Naive thymus-derived CD4-positive, alpha-beta T cell (primary cell): Measurements from ENCODE around the gene IGDCC3. TPM values are rescaled to one million over a fixed set of nuclear protein-coding genes. Genes with fewer than 3 reads are reported as not detected.

ENCODE experiments used
- ATAC-seq: fragments of 150-1000 bp; cut with Tn5 transposase; 2 replicates; pipeline ENCODE4 v1.10.0; 2021; ENCODE audit warnings: mild to moderate bottlenecking, moderate library complexity
- CTCF ChIA-PET: fragments of 350-600 bp; sonication (Branson Sonifier 250); formaldehyde crosslinking; loops from one replicate; lab custom pipeline; 2021; ENCODE audit warnings: antibody characterized with exemption; lab: Charles Lee
- POLR2A ChIA-PET: fragments of 350-600 bp; sonication (Branson Sonifier 250); formaldehyde crosslinking; loops from one replicate; lab custom pipeline; 2021; ENCODE audit warnings: antibody characterized with exemption, inconsistent platforms; lab: Charles Lee
- DNase-seq, 9 donors: peaks; one replicate each; pipeline versions ENCODE4 v3.0.0 to v3.0.0-alpha.2; 2020 to 2022; ENCODE audit warnings: mixed read lengths in 1 of 9
- H3K27ac ChIP-seq: one replicate; pipeline ENCODE4 v1.7.0; 2013; ENCODE audit warnings: mild to moderate bottlenecking, low read depth, low read length, moderate library complexity
- H3K27me3 ChIP-seq, 2 donors: one replicate each; pipeline ENCODE4 v1.7.0; 2013; ENCODE audit warnings: low read length in 2 of 2, mild to moderate bottlenecking in 2 of 2, moderate library complexity in 2 of 2; ENCODE audit not compliant: control insufficient read depth in 2 of 2, insufficient read depth in 2 of 2
- H3K36me3 ChIP-seq, 3 experiments: 1 replicate in 2 of 3; 2 replicates in 1 of 3; pipeline ENCODE4 v1.7.0; 2013; ENCODE audit warnings: low read length in 3 of 3, mild to moderate bottlenecking in 3 of 3, moderate library complexity in 1 of 3; ENCODE audit not compliant: insufficient read depth in 3 of 3, control insufficient read depth in 2 of 3
- H3K4me1 ChIP-seq, 2 donors: one replicate each; pipeline ENCODE4 v1.7.0; 2013; ENCODE audit warnings: low read length in 2 of 2, mild to moderate bottlenecking in 2 of 2, moderate library complexity in 1 of 2; ENCODE audit not compliant: control insufficient read depth in 2 of 2, insufficient read depth in 2 of 2
- H3K4me3 ChIP-seq: 2 replicates; pipeline ENCODE4 v1.7.0; 2013; ENCODE audit warnings: mild to moderate bottlenecking, low read length
- H3K9me3 ChIP-seq, 3 experiments: 1 replicate in 2 of 3; 2 replicates in 1 of 3; pipeline ENCODE4 v1.7.0; 2013; ENCODE audit warnings: low read length in 3 of 3; ENCODE audit not compliant: control insufficient read depth in 2 of 3
- H3K27ac Mint-ChIP-seq, 9 donors: one replicate each; pipeline ENCODE4 v1.8.0; 2020 to 2022; ENCODE audit warnings: mixed read lengths in 9 of 9, mild to moderate bottlenecking in 8 of 9, moderate library complexity in 5 of 9, inconsistent platforms in 2 of 9
- H3K27me3 Mint-ChIP-seq, 5 donors: one replicate each; pipeline ENCODE4 v1.8.0; 2021 to 2022; ENCODE audit warnings: mixed read lengths in 5 of 5, mild to moderate bottlenecking in 1 of 5
- H3K36me3 Mint-ChIP-seq, 5 donors: one replicate each; pipeline ENCODE4 v1.8.0; 2020 to 2022; ENCODE audit warnings: mixed read lengths in 5 of 5, mild to moderate bottlenecking in 3 of 5, inconsistent platforms in 1 of 5
- H3K4me1 Mint-ChIP-seq, 7 donors: one replicate each; pipeline ENCODE4 v1.8.0; 2020 to 2022; ENCODE audit warnings: mixed read lengths in 7 of 7, mild to moderate bottlenecking in 3 of 7, inconsistent platforms in 1 of 7
- H3K4me3 Mint-ChIP-seq, 10 donors: one replicate each; pipeline ENCODE4 v1.8.0; 2020 to 2022; ENCODE audit warnings: mild to moderate bottlenecking in 10 of 10, mixed read lengths in 10 of 10, moderate library complexity in 6 of 10, inconsistent platforms in 2 of 10
- H3K9me3 Mint-ChIP-seq, 11 donors: one replicate each; pipeline ENCODE4 v1.8.0; 2020 to 2022; ENCODE audit warnings: mixed read lengths in 11 of 11, mild to moderate bottlenecking in 4 of 11, inconsistent platforms in 1 of 11, moderate library complexity in 1 of 11
- intact Hi-C, 2 donors: fragments of 100-400 bp; cut with micrococcal nuclease; formaldehyde crosslinking; loops; one replicate each; pipeline ENCODE4 v1.15.1; 2023
- polyA plus RNA-seq, 2 donors: library from polyadenylated mRNA; unstranded; fragments of 300-500 nt; fragmentation: Illumina TruSeq; gene quantifications; one replicate each; pipeline ENCODE4 v1.2.3, GENCODE V29; 2021
- total RNA-seq, 6 experiments: library from RNA in 5 of 6; stranded (reverse) in 5 of 6; gene quantifications; 1 replicate in 5 of 6; 2 replicates in 1 of 6; pipeline ENCODE4 v1.2.3 and lab custom pipeline; 2021 to 2026

Gene IGDCC3
- total and polyA plus RNA-seq, 7 experiments from 2014 or later, result not detected

GRCh38 chr15:65287520-65287855, 90.3 kb downstream of the IGDCC3 start:
- peaks cover 0 to 9% (median 8%) of the 10 kb centered on the region in 5 donors for H3K36me3 Mint-ChIP-seq
- Histone ChIP-seq H3K27me3 (no peaks in the 10 kb centered on the region), H3K4me3 (peak overlapping the region; percentile 68), H3K9me3 (no peaks in the 10 kb centered on the region), H3K27ac (peak overlapping the region; percentile 87), H3K36me3 (peaks cover 0 to 5% (median 0%) of the 10 kb centered on the region in 3 experiments), H3K4me1 (peaks cover 15 to 18% of the 10 kb centered on the region in 2 donors)
- ATAC-seq, result no peak
- H3K27ac Mint-ChIP-seq, result peak overlapping the region; percentile 76 to 94 (median 87)
- DNase-seq, result no peak
- peaks cover 25 to 54% (median 36%) of the 10 kb centered on the region in 7 donors for H3K4me1 Mint-ChIP-seq
- POLR2A ChIA-PET, result interaction anchor here (0.6 to 3.7 kb wide), 14 partner anchors 8 to 168 kb away, joined by 3 to 52 read pairs (median 6); partner anchors contain the start of genes CLPX, RNU5A-1 and RNU5B-1
- CTCF ChIA-PET, result interaction anchor here (1.0 to 2.9 kb wide), 3 partner anchors 10 to 12 kb away, joined by 3 to 9 read pairs (median 7); no protein-coding TSS in a partner anchor
- intact Hi-C loops, result loop anchor here (1.0 to 5.0 kb wide), 6 partner anchors 8 to 1195 kb away; partner anchors contain the start of genes CIAO2A (in 1 of the 2), INTS14 (in 1 of the 2), PDCD7 (in 1 of the 2) and PLEKHO2 (in 1 of the 2)
- peak overlapping the region; percentile 70 to 92 (median 90) for H3K4me3 Mint-ChIP-seq
- peaks cover 0 to 2% (median 0%) of the 10 kb centered on the region in 11 donors for H3K9me3 Mint-ChIP-seq
- H3K27me3 Mint-ChIP-seq, result no peaks in the 10 kb centered on the region

- H3K27ac ChIP-seq, result peak within 1 kb of the TSS; percentile 87
- no peaks in the 10 kb centered on the region for H3K9me3 ChIP-seq
- Mint-ChIP-seq H3K27ac (peak within 1 kb of the TSS; percentile 76 to 94 (median 87)), H3K4me3 (peak within 1 kb of the TSS; percentile 70 to 92 (median 90)), H3K36me3 (peaks cover 0 to 12% (median 9%) of the 10 kb centered on the region in 5 donors), H3K9me3 (peaks cover 0 to 2% (median 0%) of the 10 kb centered on the region in 11 donors), H3K4me1 (peaks cover 30 to 60% (median 41%) of the 10 kb centered on the region in 7 donors), H3K27me3 (no peaks in the 10 kb centered on the region)
- ChIA-PET POLR2A (interaction anchor here (0.6 to 3.7 kb wide), 22 partner anchors 8 to 1070 kb away, joined by 3 to 52 read pairs (median 4); partner anchors contain the start of genes CLPX, PDCD7, RAB11A and RNU5A-1), CTCF (interaction anchor here (0.6 to 2.9 kb wide), 5 partner anchors 9 to 600 kb away, joined by 3 to 9 read pairs (median 7); no protein-coding TSS in a partner anchor)
- peak; percentile 85 to 95 (median 87) for DNase-seq
- H3K4me1 ChIP-seq, result peaks cover 15 to 18% of the 10 kb centered on the region in 2 donors
- peak within 1 kb of the TSS; percentile 68 for H3K4me3 ChIP-seq
- intact Hi-C loops, result loop anchor here (1.0 to 5.0 kb wide), 10 partner anchors 8 to 1195 kb away; partner anchors contain the start of genes CLPX (in 2 of the 2), RNU5B-1 (in 2 of the 2), CIAO2A (in 1 of the 2) and INTS14 (in 1 of the 2)
- peaks cover 0 to 5% (median 0%) of the 10 kb centered on the region in 3 experiments for H3K36me3 ChIP-seq
- ATAC-seq, result peak; percentile 97
- no peaks in the 10 kb centered on the region for H3K27me3 ChIP-seq
Observed at GRCh38 chr15:65286704-65287519, 90.9 kb downstream of the IGDCC3 start, which contains the start of gene PARP16. Gene PARP16 (minus strand): TSS chr15:65286883. CDS start chr15:65286426, 457 bp downstream.

DNA sequence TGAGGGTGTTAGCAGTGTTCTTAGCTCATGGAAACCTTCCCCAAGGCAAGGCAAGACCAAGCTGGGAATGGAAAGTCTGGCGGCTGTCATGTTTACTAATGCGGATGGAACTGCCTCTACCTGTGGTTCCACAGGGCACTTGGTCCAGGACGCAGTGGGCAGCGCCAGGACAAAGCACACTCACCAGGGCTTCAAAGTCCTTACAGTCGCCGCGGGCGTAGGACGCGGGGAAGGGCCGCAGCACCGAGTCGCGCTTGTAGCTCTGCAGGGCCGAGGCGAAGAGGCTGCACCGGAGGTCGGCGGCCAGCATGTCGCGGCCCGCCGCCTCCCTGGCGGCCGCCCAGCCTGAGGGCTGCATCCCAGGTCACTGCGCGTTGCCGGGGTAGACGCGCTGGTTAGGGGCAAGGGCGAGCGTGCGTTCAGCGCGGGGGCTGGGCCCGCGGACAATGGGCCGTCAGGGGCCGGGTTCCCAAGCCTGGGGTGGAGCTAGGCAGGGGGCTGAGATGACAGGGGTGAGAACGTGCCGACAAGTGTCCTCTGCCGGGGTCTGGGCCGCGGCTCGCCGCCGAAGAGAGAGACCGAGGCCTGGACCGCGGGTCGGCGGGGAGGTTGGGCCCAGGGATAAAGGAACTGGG, 91.6 kb downstream of the IGDCC3 start:
- Mint-ChIP-seq H3K36me3 (peaks cover 0 to 12% (median 9%) of the 10 kb centered on the region in 5 donors), H3K4me1 (peaks cover 30 to 65% (median 41%) of the 10 kb centered on the region in 7 donors), H3K4me3 (peak overlapping the region; percentile 70 to 92 (median 90)), H3K27ac (peak overlapping the region; percentile 76 to 94 (median 87)), H3K27me3 (no peaks in the 10 kb centered on the region), H3K9me3 (peaks cover 0 to 2% (median 0%) of the 10 kb centered on the region in 11 donors)
- Histone ChIP-seq H3K4me1 (peaks cover 15 to 18% of the 10 kb centered on the region in 2 donors), H3K4me3 (peak overlapping the region; percentile 68), H3K27ac (peak overlapping the region; percentile 87), H3K36me3 (peaks cover 0 to 5% (median 0%) of the 10 kb centered on the region in 3 experiments), H3K9me3 (no peaks in the 10 kb centered on the region), H3K27me3 (no peaks in the 10 kb centered on the region)
- intact Hi-C loops, result loop anchor here (1.0 to 5.0 kb wide), 9 partner anchors 11 to 1194 kb away; partner anchors contain the start of genes CLPX (in 2 of the 2), RNU5B-1 (in 2 of the 2), CIAO2A (in 1 of the 2) and INTS14 (in 1 of the 2)
- peak; percentile 20 for ATAC-seq
- DNase-seq, result peak in 3 of 9 donors; percentile 18 to 52 (median 28)
- POLR2A ChIA-PET, result interaction anchor here (0.6 to 3.7 kb wide), 17 partner anchors 9 to 1070 kb away, joined by 3 to 52 read pairs (median 6); partner anchors contain the start of genes CLPX, PDCD7, RAB11A and RNU5A-1
- CTCF ChIA-PET, result interaction anchor here (0.5 to 2.9 kb wide), 4 partner anchors 11 to 1821 kb away, joined by 5 to 9 read pairs (median 7); no protein-coding TSS in a partner anchor

- DNase-seq, result no peak
- H3K27ac Mint-ChIP-seq, result peak overlapping the region; percentile 76 to 94 (median 87)
- H3K4me3 ChIP-seq, result peak overlapping the region; percentile 68
- H3K4me1 Mint-ChIP-seq, result peaks cover 32 to 72% (median 47%) of the 10 kb centered on the region in 7 donors
- POLR2A ChIA-PET, result interaction anchor here (0.7 to 3.7 kb wide), 12 partner anchors 10 to 584 kb away, joined by 3 to 52 read pairs (median 12); partner anchors contain the start of genes CLPX, PDCD7, RAB11A and RNU5A-1
- intact Hi-C loops, result loop anchor here (1.0 to 5.0 kb wide), 9 partner anchors 12 to 1193 kb away; partner anchors contain the start of genes CLPX (in 2 of the 2), RNU5B-1 (in 2 of the 2), CIAO2A (in 1 of the 2) and INTS14 (in 1 of the 2)
- H3K27me3 ChIP-seq, result no peaks in the 10 kb centered on the region
- no peaks in the 10 kb centered on the region for H3K27me3 Mint-ChIP-seq
- ATAC-seq, result no peak
- H3K9me3 ChIP-seq, result no peaks in the 10 kb centered on the region
- H3K36me3 ChIP-seq, result peaks cover 0 to 5% (median 0%) of the 10 kb centered on the region in 3 experiments
- peak overlapping the region; percentile 70 to 92 (median 90) for H3K4me3 Mint-ChIP-seq
- CTCF ChIA-PET, result interaction anchor here (0.5 to 2.9 kb wide), 3 partner anchors 10 to 1822 kb away, joined by 5 to 9 read pairs (median 7); no protein-coding TSS in a partner anchor
- peaks cover 0 to 2% (median 0%) of the 10 kb centered on the region in 11 donors for H3K9me3 Mint-ChIP-seq
- H3K36me3 Mint-ChIP-seq, result peaks cover 0 to 14% (median 9%) of the 10 kb centered on the region in 5 donors
- H3K4me1 ChIP-seq, result peaks cover 15 to 18% of the 10 kb centered on the region in 2 donors
- H3K27ac ChIP-seq, result peak overlapping the region; percentile 87
Observed at GRCh38 chr15:65285291-65286068, 92.3 kb downstream of the IGDCC3 start.

DNA sequence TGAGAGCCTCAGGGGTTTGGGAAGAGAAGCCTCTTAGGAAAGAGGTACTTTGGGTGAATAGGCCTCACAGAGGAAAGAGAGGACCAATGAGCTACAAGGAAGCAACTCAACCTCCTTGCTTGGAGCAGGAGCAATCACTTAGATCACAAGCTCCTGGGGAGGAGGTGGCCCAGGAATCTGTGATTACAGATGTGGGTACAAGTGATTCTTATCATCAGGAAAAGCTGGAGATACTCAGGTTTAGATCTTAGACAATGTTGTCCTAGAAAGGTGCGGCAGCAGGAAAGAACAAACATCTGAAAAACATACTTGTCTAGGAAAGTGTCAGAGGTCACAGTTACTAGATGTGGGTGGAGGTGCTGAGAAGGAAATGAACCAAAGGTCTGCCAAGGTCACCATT, 99.3 kb downstream of the IGDCC3 start:
- H3K27ac ChIP-seq, result no peak overlapping the region
- DNase-seq (no peak), ATAC-seq (no peak)
- Mint-ChIP-seq H3K36me3 (peaks cover 0 to 26% (median 17%) of the 10 kb centered on the region in 5 donors), H3K9me3 (peaks cover 0 to 2% (median 0%) of the 10 kb centered on the region in 11 donors), H3K27me3 (no peaks in the 10 kb centered on the region), H3K4me3 (peak overlapping the region in 4 of 10 donors; percentile 0 to 43 (median 7)), H3K4me1 (peaks cover 28 to 86% (median 76%) of the 10 kb centered on the region in 7 donors), H3K27ac (peak overlapping the region in 8 of 9 donors; percentile 9 to 91 (median 66))
- H3K4me1 ChIP-seq, result peaks cover 0 to 24% of the 10 kb centered on the region in 2 donors
- POLR2A ChIA-PET, result interaction anchor here (0.5 to 1.4 kb wide), 6 partner anchors 8 to 1412 kb away, joined by 3 to 6 read pairs (median 4); partner anchors contain the start of genes PARP16 and RNU5B-1
- CTCF ChIA-PET, result no interaction called here
- H3K27me3 ChIP-seq, result no peaks in the 10 kb centered on the region
- no peaks in the 10 kb centered on the region for H3K36me3 ChIP-seq
- no peak overlapping the region for H3K4me3 ChIP-seq
- intact Hi-C loops, result no loop called here
- no peaks in the 10 kb centered on the region for H3K9me3 ChIP-seq
